ENCODE data around the gene BBS4.

The BBS4 gene

DNA sequence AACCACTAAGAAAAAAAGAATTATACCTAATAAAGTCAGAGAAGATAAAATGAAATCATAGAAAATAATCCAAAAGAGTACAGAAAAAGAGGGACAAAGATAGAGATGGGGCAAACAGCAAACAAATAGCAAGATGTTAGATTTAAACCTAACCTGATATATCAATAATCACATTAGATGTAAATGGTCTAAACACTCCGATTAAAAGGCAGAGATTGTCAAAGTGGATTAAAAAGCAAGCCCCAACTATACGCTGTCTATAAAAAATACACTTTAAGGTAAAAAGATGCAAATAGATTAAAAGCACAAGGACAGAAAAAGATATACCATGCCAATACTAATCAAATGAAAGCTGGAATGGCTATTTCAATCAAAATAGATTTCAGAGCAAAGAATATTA is 80.8 kb downstream of the BBS4 start:
- no peak for DNase-seq

DNA sequence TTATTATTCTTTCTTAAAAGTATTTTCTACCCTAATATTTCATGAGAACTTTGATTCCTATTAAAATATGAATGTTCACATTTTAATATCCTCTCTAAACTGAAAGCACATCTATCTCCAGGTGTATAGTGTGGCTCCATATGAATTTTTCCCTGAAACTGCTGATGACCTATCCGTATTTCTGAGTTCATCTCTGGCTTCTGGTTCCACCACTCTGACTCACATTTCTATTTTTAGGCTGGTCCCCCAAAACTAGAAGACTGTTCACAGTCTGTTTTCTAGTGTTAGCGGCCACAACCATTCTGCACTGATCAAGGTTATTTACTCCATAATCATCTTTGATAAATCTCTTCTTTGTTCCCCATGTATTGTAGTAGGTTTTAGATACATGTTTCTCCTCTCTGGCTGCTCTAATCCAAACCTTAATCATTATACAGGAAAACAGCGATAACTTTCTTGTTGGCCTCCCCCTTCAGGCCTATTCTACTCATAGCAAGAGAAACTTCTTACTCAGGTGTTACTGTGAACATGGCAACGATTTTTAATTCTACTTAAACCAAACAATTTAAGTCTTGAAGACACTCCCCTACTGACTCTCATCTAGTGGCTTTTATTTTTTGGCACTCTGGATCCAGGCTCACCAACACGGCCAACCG is 84.8 kb downstream of the BBS4 start:
- DNase-seq = no peak

DNA sequence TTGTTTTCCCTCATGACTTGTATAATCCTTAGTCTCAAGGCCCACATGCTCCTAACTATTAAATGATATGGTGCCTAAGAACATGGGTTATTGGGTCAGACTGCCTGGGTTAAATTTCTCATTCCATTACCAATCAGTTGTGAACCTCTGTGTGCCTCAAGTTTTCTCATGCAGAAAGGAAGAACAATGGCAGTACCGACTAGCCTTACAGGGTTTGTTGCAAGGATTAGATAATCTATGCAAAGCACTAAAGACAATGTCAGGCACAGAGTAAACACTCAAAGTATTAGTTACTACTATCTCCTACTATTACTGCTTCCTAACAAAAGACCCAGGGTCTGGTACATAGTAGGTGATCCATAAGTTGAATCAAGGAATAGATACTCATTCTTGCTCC is 85.3 kb downstream of the BBS4 start:
- no peak for DNase-seq

DNA sequence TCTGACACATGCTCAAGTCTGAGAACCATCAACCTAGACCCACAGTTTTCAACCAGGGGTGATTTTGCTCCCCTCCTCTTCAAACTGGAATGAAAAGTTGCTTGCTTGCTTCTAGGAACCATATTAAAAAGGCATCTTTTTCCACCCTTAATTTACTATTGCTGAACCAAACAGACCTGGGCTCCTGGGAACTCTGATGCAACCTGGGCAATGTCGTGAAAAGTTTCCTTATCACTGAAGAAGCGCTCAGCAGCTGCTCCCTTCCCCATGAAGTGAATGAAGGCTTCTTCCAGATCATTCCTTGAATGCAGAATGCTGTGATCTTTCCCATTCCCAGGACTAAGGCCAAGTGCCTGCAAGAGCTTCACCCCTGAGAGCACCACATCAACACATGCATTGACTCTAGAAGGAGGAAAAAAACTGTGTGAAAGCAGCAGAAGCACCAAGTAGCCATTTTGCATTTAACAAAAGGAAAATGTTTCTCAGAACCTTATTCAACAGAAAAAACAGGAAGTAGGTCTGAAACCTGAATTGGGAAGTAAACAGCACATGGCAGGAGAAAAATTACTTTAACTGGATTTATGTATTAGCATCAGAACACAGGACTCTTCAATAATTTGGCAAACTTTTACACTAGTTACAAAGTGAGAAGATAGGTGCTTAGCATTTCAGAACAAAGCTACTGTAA is 88.8 kb downstream of the BBS4 start:
- no peak for DNase-seq

DNA sequence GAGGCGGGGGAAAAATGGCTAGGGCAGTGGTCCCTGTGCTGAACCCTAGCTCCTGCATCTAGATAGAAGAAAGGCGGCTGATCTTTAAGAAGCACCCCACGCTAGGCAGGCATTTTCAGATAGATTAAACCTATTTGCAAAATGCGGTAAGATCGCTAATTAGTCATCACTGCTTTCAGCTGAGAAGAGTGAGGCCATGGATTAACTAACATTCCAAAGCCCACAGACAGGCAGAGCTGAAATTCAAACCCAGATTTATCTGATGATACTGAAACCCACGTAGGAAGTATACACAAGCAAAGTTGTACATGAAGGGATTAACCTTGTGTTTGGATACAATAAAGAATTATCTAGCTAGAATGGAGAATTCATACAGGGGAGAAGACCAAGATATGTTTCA is 92.8 kb downstream of the BBS4 start:
- DNase-seq = no peak

DNA sequence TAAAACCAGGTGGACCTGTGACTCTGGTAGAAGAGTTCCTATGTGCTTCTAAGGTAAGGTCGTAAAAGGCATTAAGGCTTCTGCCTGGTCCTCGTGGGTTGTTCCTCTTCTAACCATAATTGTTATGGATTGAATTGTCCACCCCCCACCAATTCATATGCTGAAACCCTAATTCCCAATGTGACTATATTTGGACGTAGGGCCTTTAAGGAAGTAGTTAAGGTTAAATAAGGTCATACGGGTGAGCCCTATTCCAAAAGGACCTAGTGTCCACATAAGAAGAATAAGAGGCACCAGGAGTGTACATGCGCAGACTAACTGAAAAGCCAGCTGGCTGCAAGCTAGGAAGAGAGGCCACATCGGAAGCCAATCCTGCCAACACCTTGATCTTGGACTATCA is 95.6 kb downstream of the BBS4 start:
- no peak for DNase-seq

DNA sequence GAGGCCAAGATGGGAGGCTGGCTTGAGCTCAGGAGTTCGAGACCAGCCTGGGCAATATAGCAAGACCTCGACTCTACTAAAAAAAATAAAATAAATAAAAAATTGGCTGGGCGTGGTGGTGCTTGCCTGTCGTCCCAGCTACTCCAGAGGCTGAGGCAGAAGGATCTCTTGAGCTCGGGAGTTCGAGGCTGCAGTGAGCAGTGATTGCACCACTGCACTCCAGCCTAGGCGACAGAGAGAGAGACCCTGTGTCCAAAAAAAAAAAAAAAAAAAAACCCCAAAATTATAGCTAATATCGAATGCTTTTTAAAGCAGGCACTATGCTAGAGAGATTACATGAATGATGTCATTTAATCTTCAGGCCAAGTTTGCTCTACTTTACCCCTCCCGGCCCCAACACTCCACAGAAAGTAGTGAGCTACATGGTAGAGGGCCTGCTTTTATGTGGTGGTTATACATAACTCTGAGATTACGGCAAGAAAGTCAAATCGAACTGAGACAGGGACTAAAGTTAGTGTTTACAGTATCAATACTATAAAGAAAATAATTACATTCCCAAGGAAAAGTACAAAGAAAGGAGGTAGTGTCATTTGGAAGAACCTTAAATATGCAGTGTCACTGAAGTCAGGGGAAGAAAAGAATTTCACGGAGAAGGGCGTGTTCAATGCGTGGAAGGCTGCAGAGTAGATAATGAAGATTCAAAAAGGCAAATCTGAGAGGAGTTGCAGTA is 96.4 kb downstream of the BBS4 start:
- DNase-seq = no peak

DNA sequence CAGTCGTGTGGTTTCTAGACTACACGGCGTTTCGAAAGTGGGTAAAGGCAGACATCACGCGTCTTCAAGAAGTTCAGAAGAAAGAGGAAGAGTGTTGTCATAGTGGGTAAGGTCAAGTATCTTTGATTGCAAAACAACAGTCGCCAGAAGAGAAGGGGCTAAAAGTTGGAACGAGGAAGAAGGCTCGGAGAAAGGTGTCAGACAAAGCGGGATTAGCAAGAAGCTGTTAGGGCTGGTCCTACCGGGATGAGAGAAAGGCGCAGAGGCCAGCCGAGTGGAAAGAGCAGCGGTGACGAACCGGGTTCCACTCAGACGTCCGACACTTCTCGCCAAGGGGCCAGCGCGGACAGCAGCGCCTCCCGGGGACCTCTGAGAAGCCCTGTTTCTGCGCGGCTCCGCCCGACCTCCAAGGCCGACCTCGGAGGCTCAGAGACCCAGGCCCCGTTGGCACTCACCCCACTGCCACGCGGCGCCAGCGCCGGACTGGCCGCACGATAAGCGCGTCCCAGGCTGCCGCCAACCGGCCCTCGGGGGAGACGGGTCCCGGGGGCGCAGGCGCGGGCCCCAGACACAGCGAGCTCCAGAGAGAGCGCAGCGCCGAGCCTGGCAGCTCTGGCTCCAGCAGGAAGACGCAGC is 97.1 kb downstream of the BBS4 start:
- no peak for DNase-seq

DNA sequence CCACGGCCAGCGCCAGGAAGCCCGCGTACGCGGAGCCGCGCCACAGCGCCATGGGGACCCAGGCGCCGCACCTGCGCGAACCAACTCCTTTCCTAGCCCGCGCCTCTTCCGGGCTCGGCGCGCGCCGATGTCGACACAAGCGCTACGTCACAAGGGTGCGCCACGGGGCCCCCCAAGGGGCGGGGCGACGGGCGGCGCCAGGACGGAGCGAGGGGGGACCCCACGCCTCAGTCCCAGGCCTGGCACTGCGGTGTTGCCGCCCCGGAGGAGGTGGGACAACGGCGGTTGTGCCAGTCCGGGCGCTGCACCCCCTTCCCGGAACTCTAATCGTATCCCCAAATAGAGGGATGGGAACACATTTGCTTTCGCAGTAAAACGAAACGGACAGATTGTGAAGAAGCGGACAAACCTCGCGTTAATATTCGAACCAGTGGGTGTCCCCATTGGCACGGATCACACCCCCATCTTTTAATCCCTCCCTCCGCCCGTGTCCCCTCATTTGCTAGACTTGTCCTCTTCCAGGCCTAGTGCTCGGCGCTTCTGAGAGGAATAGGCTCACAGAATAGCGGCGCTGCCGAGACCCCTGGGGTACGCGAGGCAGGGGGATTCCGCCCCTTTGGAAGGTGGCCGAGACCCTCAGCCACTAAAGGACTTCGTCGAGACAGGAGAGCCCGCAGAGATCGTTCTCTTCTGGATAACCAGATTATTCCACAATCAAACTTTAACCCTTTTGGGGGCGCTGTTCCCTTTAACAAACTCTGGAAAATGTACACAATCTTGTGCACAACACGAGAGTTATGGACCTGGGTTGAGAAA is 97.8 kb downstream of the BBS4 start, which contains the start of gene ADPGK:
Gene ADPGK, minus strand, starts transcription at position 119 of the 816 bp plus-strand sequence. Its CDS starts 67 bp downstream, at position 52.
- peak; percentile 97 for DNase-seq

DNA sequence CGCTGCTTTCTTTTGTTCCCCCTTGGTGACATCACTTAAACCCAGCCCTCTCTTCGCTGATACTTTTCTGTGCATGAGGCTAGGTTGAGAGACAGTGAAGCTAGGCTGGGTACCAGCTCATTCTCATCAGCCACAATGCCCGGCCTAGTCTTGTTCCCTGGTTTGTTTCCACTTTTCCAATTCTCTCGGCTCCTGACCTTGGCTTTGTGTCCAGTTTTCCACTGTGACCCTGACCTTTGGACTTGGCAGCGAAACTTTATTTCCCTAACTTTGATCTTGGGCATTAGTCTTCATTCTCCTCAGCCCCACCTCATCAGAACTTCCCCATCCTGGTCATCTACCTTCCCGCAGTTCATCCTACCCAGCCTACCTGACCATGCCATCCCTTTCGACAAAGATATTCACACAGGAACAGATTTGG is 98.5 kb downstream of the BBS4 start:
- DNase-seq = no peak

DNA sequence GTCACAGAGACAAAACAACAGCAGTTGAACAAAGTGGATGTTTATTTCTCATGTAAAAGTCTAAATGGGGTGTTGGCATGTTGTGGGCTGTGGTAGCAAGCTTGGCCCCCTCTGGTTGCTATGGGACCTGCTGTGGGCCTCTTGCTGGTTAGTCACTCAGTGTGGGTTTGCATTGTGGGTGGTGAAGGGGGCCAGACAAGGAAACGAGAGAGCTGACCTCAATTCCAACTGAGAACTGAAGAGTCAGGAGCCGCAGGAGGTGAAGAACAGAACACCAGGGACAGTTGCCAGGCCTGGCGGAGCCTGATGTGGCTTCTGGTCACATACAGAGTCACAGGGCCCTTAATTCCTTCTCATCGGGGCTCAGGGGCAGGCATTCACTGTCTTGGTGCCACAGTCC is 99.4 kb downstream of the BBS4 start:
- peak; percentile 69 to 75 for DNase-seq

DNA sequence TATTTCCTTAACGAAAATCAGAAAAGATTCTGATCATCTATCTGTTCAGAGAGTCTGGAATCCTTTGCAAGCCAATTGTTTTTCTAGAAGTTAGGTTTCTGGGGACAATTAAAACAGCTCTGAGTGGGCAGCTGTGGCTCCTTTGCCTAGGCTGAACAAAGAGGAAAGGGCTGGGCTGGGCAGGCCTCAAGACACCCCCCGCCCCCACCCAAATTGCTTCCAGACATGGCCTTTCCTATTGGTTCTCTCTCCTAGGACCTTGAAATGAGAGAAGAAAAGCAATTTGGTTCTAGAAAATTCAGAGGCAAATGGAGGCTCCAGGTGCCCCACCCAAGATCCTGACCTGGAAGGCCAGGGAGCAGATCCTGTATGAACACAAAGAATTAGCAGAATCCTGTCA is 99.8 kb downstream of the BBS4 start:
- DNase-seq = no peak

DNA sequence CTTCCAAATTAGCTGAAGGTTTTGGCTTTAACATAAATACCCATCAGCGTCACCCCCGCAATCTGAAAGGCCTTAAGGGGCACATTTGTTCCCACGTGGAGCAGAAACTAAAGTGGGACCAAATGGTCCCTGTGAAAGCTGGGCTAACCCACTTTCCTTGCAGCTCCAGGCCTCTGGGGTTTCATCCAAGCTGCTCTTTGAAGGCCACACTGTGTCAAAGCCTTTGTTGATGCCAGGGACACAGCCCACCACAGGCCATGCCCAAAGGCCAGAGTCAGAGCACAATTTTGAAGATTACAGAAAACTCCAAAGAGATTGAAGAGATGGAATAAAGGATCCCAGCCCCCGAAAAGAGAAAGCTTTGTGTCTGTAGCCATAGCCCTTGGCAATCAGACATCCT is 100.2 kb downstream of the BBS4 start:
- no peak for DNase-seq

DNA sequence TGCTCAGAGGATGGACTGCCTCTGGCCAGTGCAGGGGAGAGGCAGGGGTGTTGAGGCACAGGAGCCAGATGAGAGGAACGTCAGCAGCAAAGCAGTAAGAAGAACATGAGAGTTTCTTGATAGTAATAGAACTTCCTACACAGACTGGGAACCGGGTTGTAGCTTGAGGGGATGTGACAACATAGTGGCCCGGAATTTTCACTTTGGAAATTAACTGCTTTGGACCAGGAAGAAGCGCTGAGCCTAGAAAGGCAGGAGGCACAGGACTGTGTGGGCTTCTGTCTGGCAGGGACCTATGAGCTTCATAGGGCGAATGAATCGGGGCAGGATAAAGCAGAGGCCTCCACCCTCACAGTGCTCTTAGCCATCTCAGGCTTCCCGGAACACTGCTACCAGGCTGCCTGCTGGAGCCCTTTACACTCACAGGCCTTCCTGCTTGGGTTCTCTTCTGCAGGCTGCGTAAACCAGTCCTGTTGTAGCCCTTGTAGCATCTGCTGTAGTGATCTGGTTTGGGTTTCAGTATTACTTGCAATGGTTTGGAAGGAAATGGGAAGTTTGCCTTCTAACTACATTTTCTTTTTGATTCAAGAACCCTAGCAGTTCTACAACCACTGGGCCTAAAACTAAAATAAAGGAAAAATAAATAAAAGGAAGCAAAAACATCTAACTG is 100.8 kb downstream of the BBS4 start:
- no peak for DNase-seq

DNA sequence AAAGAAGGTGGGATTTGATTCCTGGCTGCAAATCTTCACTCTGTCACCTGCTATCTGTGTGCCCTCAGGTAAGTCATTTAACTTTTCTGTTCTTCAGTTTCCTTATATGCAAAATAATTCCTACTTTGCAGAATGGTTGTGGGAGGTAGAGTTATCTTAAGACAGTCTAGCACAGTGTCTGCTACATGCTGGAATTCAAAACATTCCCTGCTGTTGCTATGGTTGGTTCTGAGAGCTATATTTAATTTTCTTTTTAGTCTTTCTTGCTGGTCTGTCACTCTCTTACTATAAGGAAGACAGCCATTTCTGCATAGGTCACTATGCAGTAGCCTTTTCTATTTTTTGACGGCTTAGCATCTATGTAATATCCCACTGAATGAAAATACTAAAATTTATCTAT is 101.5 kb downstream of the BBS4 start:
- no peak for DNase-seq
